K562 (cell line): Measurements from ENCODE around the gene CCDC169. TPM values are rescaled to one million over a fixed set of nuclear protein-coding genes. Genes with fewer than 3 reads are reported as not detected.

Experiments used
- ATAC-seq: fragments of 200-7000 bp; cut with Tn5 transposase; 3 replicates; pipeline ENCODE4 v1.9.1; 2020; ENCODE audit warnings: moderate library complexity
- BruUV-seq: library from RNA; stranded (reverse); fragments of 400-500 nt; replicated peaks from 2 replicates; lab custom pipeline; 2021; lab: Mats Ljungman, UMichigan
- CTCF ChIA-PET: fragments of 300-600 bp; formaldehyde crosslinking; extraction: SDS; loops from one replicate; lab custom pipeline; 2021; ENCODE audit warnings: low intra/inter-chr PET ratio; lab: Yijun Ruan, JAX
- POLR2A ChIA-PET: fragments of 300-600, 350-650 bp; sonication (Branson Sonifier 250); formaldehyde crosslinking; extraction: SDS; loops from one replicate; lab custom pipeline; 2021; ENCODE audit warnings: antibody characterized with exemption, inconsistent platforms; lab: Yijun Ruan, JAX
- DNase-seq, 4 experiments: peaks; one replicate each; pipeline versions ENCODE4 v3.0.0 to v3.0.0-alpha.2; 2011 to 2018; ENCODE audit warnings: low spot score in 3 of 4, mixed read lengths in 3 of 4; ENCODE audit errors: extremely low read depth in 1 of 4
- FAIRE-seq: peaks from 2 replicates; lab custom pipeline; 2011; peaks lifted over from hg19 to GRCh38; lab: Jason Lieb, UNC
- H2AFZ ChIP-seq: 2 replicates; pipeline ENCODE4 v1.6.0; 2011; ENCODE audit warnings: low read depth, low read length, control low read depth, inconsistent platforms
- H3K27ac ChIP-seq: fragments of 200-600 bp; 3 replicates; pipeline ENCODE4 v1.8.0; 2011; ENCODE audit warnings: low read depth, mild to moderate bottlenecking, control low read depth, inconsistent platforms, low read length, moderate library complexity, mixed read lengths; ENCODE audit errors: extremely low read depth
- H3K27me3 ChIP-seq, 2 experiments: fragments of 300-600 bp in 1 of 2; 2 replicates in 1 of 2; 3 replicates in 1 of 2; pipeline versions ENCODE4 v1.6.0 to v1.8.0; 2011; ENCODE audit warnings: inconsistent platforms in 2 of 2, low read length in 2 of 2, mild to moderate bottlenecking in 1 of 2, mixed read lengths in 1 of 2, moderate library complexity in 1 of 2; ENCODE audit not compliant: control insufficient read depth in 2 of 2, insufficient read depth in 2 of 2
- H3K36me3 ChIP-seq: fragments of 300-600 bp; 3 replicates; pipeline ENCODE4 v1.8.0; 2011; ENCODE audit warnings: mild to moderate bottlenecking, low read length, inconsistent platforms; ENCODE audit not compliant: control insufficient read depth, insufficient read depth
- H3K4me1 ChIP-seq, 2 experiments: fragments of 200-600 bp in 1 of 2; replicated peaks in 1 of 2; 2 replicates in 1 of 2; 3 replicates in 1 of 2; pipeline versions ENCODE4 v1.5.1 to v1.8.0; 2011; ENCODE audit warnings: inconsistent platforms in 2 of 2, low read length in 2 of 2, mild to moderate bottlenecking in 1 of 2, mixed read lengths in 1 of 2, moderate library complexity in 1 of 2; ENCODE audit not compliant: control insufficient read depth in 2 of 2, insufficient read depth in 2 of 2
- H3K4me2 ChIP-seq: 2 replicates; pipeline ENCODE4 v1.6.1; 2011; ENCODE audit warnings: low read length, control low read depth, inconsistent platforms, mixed read lengths; ENCODE audit not compliant: insufficient read depth
- H3K4me3 ChIP-seq: fragments of 200-600 bp; sonication (generic), shearing (Covaris generic); 2 replicates; pipeline ENCODE4 v1.5.1; 2016; ENCODE audit warnings: control low read depth, inconsistent platforms
- H3K79me2 ChIP-seq: fragments of 200-600 bp; 3 replicates; pipeline ENCODE4 v1.8.0; 2011; ENCODE audit warnings: low read length, inconsistent platforms; ENCODE audit not compliant: control insufficient read depth, insufficient read depth
- H3K9ac ChIP-seq, 2 experiments: 2 replicates each; pipeline versions ENCODE4 v1.6.0 to v1.6.1; 2011; ENCODE audit warnings: low read depth in 2 of 2, low read length in 2 of 2, control low read depth in 1 of 2, inconsistent platforms in 1 of 2, mild to moderate bottlenecking in 1 of 2, mixed read lengths in 1 of 2; ENCODE audit not compliant: insufficient read depth in 1 of 2
- H3K9me1 ChIP-seq: one replicate; pipeline ENCODE4 v1.6.0; 2011; ENCODE audit warnings: inconsistent platforms, mild to moderate bottlenecking, low read length, moderate library complexity; ENCODE audit not compliant: control insufficient read depth, insufficient read depth
- H3K9me3 ChIP-seq: replicated peaks from 2 replicates; pipeline ENCODE4 v1.5.1; 2011; ENCODE audit warnings: low read depth, low read length, inconsistent platforms; ENCODE audit not compliant: control insufficient read depth, insufficient read depth
- H4K20me1 ChIP-seq: replicated peaks from 2 replicates; pipeline ENCODE4 v1.6.1; 2011; ENCODE audit warnings: low read length, inconsistent platforms, mixed read lengths; ENCODE audit not compliant: control insufficient read depth, insufficient read depth
- CUX1 ChIP-seq: fragments of 200-800 bp; sonication (Bioruptor generic); IDR thresholded peaks from 2 replicates; pipeline ENCODE4 v1.6.1; 2016; ENCODE audit warnings: missing genetic modification characterization, missing compliant biosample characterization
- E2F6 ChIP-seq, 2 experiments: IDR thresholded peaks; 2 replicates each; pipeline ENCODE4 v1.6.1; 2011; ENCODE audit warnings: borderline replicate concordance in 1 of 2, control low read depth in 1 of 2, low read depth in 1 of 2, low read length in 1 of 2, mild to moderate bottlenecking in 1 of 2, mixed read lengths in 1 of 2, moderate library complexity in 1 of 2; ENCODE audit not compliant: insufficient read depth in 1 of 2, insufficient read length in 1 of 2, poor library complexity in 1 of 2, severe bottlenecking in 1 of 2; ENCODE audit errors: extremely low read depth in 1 of 2
- ESRRA ChIP-seq: fragments of 450-650 bp; IDR thresholded peaks from 2 replicates; pipeline ENCODE4 v1.6.1; 2014; ENCODE audit warnings: low read depth, mild to moderate bottlenecking, moderate library complexity, borderline replicate concordance
- FIP1L1 ChIP-seq: fragments of 200-400 bp; formaldehyde crosslinking; IDR thresholded peaks from 2 replicates; pipeline ENCODE4 v1.6.1; 2018; ENCODE audit warnings: mild to moderate bottlenecking, low read depth, low read length; ENCODE audit not compliant: poor library complexity, severe bottlenecking
- MCM7 ChIP-seq, 2 experiments: fragments of 450-650 bp; IDR thresholded peaks; 2 replicates each; pipeline ENCODE4 v1.6.1; 2016 to 2018
- TFE3 ChIP-seq: fragments of 450-650 bp; formaldehyde crosslinking; IDR thresholded peaks from 2 replicates; pipeline ENCODE4 v1.4.0; 2020; ENCODE audit warnings: mild to moderate bottlenecking, mixed read lengths
- ZC3H8 ChIP-seq: fragments of 450-650 bp; IDR thresholded peaks from 2 replicates; pipeline ENCODE4 v1.6.1; 2017
- ZNF24 ChIP-seq: fragments of 450-650 bp; IDR thresholded peaks from 2 replicates; pipeline ENCODE4 v1.6.1; 2016
- ZNF589 ChIP-seq: fragments of 200-800 bp; sonication (Bioruptor generic); IDR thresholded peaks from 2 replicates; pipeline ENCODE4 v1.6.1; 2016; ENCODE audit warnings: low read depth, missing genetic modification characterization, missing compliant biosample characterization
- WGBS: fragments of 100-300 bp; shearing (Covaris generic); methylation state at CpG from one replicate; pipeline ENCODE4 v1.1.6; 2016; ENCODE audit warnings: low coverage, mixed read lengths; ENCODE audit not compliant: insufficient coverage; ENCODE audit errors: missing lambda C conversion rate; 5-methylcytosine and 5-hydroxymethylcytosine counted together
- in situ Hi-C: fragments of 300-500 bp; cut with MboI; formaldehyde crosslinking; loops from 4 replicates; pipeline ENCODE4 v1.15.0; 2018; ENCODE audit warnings: inconsistent platforms, mixed read lengths
- intact Hi-C: fragments of 100-400 bp; cut with micrococcal nuclease; formaldehyde crosslinking; loops from 2 replicates; pipeline ENCODE4 v1.14.2; 2022
- polyA plus RNA-seq, 8 experiments: library from polyadenylated mRNA; depleted of rRNA in 4 of 8; stranded (reverse) in 5 of 8; unstranded in 3 of 8; fragments of >200 nt; fragmentation: Nextera tagmentation in 2 of 8; fragmentation: Illumina TruSeq in 1 of 8; extraction: Ambion mirVana in 2 of 8; extraction: Trizol in 1 of 8; gene quantifications; 2 replicates each; pipeline versions ENCODE4 v1.2.1 to v1.2.3, GENCODE V29; 2011 to 2014; ENCODE audit warnings: inconsistent platforms in 1 of 8, missing spikeins in 1 of 8
- total RNA-seq, 7 experiments: library from RNA; depleted of rRNA in 6 of 7; stranded (reverse); fragments of >200 nt in 6 of 7; fragmentation: Illumina TruSeq in 2 of 7; extraction: Trizol in 2 of 7; gene quantifications; 2 replicates each; pipeline versions ENCODE4 v1.2.1 to v1.2.3, GENCODE V29; 2011 to 2021; ENCODE audit warnings: low replicate concordance in 1 of 7

The CCDC169 gene
- total and polyA plus RNA-seq, 9 of the 15 experiments (the other 6 are each of a cell fraction or from before 2014, with no cell fraction given) = 6.8 to 22.0 (median 12.4) TPM

- no peak overlapping the region for H3K27ac ChIP-seq
- H4K20me1 ChIP-seq = no peaks in the 10 kb centered on the region
- peaks cover 0 to 3% of the 10 kb centered on the region in 2 experiments; a peak in 1 of 5 replicates for H3K4me1 ChIP-seq
- no peaks in the 10 kb centered on the region for H3K9me1 ChIP-seq
- no peak overlapping the region for H3K9ac ChIP-seq
- H3K4me2 ChIP-seq = no peak overlapping the region
- TF ChIP-seq FIP1L1 (no peak), ZNF589 (no peak), TFE3 (CRISPR knock-in tag) (no peak), MCM7 (IDR thresholded peaks at IDR 0.05) (no peak), ZC3H8 (no peak), ESRRA (no peak), CUX1 (CRISPR knock-in tag) (no peak), ZNF24 (no peak), E2F6 (IDR thresholded peaks at IDR 0.05; ENCODE audit: borderline replicate concordance in 1 of 2, extremely low read depth in 1 of 2, insufficient read depth in 1 of 2, insufficient read length in 1 of 2, low read depth in 1 of 2, low read length in 1 of 2, poor library complexity in 1 of 2, severe bottlenecking in 1 of 2) (no peak)
- no peak for ATAC-seq
- ChIA-PET CTCF (no interaction called here), POLR2A (no interaction called here)
- WGBS = 93% methylated on average over 5 of the region's 8 CpGs
- no peak for FAIRE-seq
- no peak overlapping the region for H3K4me3 ChIP-seq
- no peak for DNase-seq
- in situ Hi-C loops = no loop called here
- no peaks in the 10 kb centered on the region for H3K79me2 ChIP-seq
- BruUV-seq = no TSS peak
- no peak overlapping the region for H2AFZ ChIP-seq
- H3K36me3 ChIP-seq = no peaks in the 10 kb centered on the region
- no peaks in the 10 kb centered on the region for H3K9me3 ChIP-seq
- intact Hi-C loops = no loop called here
- H3K27me3 ChIP-seq = no peaks in the 10 kb centered on the region
Observed at GRCh38 chr13:36258831-36259230, 38.8 kb downstream of the CCDC169 start.
